ELF-1 (cell line): ENCODE measurements around the gene DLGAP1.

Source experiments
- DNase-seq: peaks from one replicate; pipeline ENCODE4 v3.0.0-alpha.2; 2016; ENCODE audit warnings: low read depth, low spot score

Gene DLGAP1

DNA sequence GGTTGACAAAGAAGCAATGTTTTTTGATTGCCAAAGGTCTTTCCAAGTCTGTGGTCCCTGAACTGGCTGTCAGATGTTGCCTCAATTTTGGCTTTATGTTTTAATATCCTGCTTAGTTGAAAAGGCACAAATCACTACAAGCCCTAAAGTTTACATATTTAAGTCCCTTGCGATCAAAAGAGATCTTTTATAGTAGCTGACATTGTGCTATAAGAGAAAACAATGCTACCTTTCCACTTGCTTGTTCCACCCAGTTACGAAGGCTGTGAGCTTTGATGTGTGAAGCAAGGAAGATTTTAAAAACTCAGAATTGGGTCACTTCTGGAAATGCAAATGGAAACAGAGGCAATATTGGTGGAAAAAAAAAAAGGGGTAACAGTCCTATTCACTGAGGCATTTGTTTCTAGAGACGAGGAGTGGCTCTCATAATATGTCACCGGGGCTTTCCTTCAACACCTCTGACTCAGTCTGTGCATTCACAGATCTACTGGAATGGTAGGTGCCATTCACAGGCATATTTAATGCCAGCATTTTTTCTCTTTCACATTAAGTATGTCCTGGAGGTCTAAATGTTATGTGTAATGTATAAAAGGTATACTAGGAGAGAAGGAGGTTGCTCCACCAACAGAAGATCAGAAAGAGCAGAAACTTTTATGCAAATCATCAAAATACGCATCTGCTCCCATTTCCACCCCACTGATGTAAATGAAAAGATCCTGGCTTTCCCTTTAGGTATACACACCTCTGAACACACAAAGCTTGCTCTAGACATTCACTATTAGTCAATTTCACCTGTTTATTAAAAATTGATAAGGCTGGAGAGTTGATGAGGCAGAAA is 913.3 kb downstream of the DLGAP1 start:
- DNase-seq, result no peak

DNA sequence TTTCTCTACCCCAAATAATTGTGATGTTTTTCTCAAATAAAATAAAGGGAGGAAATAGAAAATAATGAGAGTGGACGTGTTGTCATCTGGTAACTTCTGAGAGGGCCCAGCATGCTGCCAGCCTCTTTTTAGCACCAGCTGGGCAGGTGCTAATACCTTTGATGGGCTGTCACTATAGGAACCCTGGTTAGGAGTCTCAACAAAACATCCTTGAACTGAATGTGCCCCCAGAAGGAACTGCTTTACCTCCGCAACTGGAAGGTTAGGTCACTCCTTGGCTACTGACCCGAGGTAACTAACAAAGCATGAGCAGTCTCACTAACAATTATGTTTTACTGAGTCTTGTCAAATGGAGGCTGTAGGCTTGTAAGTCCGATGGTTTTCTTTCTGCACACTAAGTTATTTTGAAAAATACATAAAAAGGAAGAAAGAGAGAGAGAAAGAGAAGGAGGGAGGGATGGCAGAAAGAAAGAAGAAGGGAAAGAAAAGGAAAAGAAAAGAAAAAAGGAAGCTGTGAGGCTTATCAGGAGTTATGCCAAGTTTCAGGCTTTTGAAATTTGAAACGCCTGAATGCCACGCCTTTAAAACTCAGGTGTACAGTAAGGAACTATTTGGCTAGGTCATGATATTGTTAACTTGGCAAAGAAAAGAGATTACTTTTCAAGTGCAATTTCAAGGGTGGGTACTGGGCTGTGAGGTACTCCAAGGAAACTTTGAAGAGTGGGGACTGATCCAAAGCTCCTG is 914.1 kb downstream of the DLGAP1 start:
- no peak for DNase-seq

DNA sequence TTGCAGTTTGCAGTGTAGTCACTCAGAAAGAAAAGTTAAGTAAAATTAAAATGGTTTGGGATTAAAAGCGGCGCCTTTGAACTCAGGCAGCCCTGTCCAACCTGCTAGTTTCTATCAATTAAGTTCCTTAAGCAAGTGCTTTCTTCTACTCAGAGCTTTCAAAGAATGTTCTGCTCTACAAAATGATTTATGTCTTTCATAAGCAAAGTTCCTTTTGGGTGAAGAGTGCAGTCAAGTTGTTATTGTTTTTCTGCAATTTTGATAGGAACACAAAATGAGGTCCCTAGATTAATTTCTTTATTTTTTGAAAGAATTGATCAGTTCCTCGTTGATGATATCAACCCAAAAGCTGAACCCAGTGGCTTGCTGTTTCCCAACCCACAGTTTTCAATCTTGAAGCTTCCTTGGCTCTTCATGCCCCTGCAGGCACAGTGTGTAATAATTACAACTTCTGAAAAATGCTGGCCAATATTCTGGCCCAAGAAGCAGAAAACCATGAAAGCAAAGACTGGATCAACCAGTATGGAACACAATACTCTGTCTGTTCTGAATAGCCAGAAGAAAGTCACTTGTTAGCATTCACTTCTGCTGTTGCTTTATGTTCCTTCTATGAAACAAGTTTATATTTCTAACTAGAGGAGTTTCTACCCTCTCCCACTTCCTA is 916.0 kb downstream of the DLGAP1 start:
- no peak for DNase-seq

DNA sequence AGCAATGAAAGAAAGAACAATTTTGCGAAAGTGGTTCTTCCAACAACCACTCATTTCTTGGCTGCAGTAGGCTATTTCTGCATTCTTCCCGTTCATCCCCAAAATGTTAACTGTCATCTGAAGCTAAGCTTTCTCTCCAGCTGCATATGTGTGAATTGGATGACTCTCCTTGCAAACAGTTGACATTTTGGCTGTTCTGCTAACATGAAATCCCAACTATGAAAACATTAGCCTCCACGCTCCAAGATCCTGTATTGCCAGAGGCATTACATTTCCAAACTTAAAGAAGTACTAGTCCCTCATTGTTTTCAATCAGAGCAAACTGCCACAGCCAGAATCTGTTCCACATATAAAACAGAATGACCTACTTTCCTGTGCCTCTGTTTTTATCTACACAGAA is 916.7 kb downstream of the DLGAP1 start:
- no peak for DNase-seq

DNA sequence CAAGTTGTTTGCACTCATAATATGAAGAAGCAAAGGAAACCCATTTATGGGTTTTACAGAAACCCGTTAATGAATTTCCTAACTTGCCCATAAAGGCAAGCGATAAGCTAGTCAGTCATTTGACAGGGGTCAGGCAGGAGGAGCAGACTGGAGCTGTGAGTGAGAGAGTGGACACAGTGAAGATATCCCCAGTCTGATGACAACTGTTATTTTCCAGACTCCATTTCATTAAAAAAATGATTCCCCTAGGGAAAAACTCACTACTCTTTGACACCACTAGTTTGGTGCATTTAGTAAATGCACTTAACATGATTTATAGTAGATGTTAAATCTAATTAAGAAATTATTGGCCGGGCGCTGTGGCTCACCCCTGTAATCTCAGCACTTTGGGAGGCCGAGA is 924.3 kb downstream of the DLGAP1 start:
- no peak for DNase-seq

DNA sequence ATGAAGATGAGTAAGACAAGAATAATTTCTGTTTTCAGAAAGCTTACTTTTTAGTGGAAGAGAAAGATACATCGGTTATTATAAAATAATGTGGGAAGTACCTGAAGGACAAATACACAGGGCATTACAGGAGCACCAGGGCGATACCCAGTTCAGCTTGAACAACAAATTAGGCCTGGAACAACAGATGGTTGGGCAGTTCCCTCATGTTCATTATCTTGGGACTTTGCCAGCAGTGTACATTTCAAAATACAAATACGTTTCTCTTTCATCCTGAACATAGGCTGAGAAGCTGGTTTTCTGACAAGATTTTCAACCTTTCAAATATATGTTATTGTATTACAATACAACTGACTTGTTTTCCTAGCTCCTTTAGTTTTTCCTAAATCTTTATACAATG is 925.5 kb downstream of the DLGAP1 start:
- DNase-seq, result no peak

DNA sequence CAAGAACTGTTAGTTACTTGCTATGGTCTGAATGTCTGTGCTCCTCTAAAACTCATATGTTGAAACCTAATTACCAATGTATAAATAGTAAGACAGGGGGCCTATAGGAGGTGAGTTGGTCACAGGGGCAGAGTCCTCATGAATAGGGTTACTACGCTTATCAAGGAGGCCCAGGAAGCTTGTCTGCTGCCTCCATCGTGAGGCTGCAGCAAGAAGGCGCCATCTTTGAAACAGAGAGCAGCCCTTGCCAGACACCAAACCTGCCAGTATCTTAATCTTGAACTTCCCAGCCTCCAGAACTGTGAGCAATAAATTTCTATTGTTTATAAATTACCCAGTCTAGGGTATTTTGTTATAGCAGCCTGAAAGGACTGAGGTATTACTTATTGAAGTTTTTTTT is 926.0 kb downstream of the DLGAP1 start:
- DNase-seq, result no peak

DNA sequence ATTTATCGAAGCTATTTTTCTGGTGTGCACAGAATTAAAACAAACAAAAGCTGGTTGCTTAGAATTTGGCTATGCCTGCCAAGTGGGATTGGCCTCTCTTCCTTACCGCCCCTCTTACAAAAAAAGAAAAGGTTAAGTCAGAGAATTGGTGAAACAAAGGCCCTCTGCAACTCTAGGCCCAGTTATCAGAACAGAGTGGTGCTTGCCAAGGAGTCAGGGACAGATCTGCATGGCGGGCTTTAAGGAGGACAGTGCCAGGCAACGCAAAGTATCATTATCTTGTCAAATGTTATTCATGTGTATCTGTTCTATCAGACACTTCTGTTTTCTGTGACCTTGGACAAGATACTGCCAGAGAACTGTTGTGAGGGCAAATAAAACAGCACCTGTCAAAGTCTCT is 926.9 kb downstream of the DLGAP1 start:
- no peak for DNase-seq

DNA sequence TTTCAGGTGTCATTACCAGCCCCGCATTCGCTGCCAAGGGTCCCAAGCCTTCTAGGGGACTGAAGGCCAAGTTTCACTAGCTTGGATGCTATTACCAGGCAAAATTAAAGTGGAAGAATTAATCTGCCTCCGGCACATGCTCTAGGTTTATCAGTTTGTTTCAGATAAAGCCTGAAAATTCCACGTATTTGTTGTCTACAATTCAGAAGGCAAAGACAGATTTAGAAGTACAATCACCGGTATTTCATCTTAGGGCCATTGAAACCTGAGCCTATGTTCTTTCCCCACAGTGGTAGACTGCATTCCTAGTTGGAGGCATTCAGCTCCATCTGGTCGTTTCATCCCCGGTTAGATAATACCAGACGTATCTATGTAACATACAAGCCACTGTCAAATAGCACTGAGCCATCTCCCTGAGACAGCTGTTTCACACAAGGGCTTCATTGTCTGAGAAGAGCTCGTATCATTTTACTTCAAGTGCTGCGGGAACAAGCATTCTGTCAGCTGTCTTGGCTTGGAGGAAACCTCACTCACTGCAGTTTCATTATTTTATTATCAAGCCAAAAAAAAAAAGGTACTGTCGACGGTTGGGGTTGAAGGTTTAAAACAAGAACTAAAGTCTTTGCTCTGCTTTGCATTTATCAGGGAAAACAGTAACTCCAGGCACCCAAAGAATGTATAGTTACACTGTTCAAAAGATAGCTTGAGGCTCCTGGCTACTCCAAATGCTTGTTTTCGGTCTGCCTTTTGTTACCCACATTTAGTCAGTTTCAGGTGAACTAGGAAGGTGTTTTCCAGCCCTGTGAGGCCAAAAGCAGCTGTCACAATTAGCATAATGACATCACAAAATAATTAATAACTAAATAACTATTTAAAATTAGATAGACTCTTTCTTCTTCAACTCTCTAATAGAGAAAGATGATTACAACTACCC is 928.4 kb downstream of the DLGAP1 start:
- DNase-seq, result peak; percentile 55

DNA sequence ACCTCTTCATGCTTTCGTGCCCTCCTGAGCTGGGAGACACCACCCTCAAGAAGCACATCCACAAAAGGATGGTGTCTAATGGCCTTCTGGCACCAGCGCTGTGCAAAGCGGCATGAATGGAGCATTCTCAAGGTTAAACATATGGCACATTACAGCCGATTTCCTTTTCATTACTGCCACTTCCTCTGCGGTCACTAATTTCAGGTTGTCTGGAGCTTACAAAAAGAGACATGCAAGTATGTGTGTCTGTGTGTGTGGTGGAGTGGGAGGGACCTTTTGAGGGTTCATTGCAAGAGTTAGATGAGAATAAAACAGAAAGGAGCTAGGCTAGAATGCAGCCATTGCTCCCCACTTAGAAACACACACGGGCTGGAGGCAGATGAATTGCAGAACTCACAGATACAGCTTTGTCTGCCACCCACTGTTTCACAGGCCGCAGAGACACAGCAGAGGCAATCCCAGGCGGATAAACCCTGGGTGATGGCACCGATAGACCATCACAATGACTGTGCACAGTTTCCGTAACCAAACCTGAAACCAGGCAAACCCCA is 929.2 kb downstream of the DLGAP1 start:
- DNase-seq, result peak; percentile 14

DNA sequence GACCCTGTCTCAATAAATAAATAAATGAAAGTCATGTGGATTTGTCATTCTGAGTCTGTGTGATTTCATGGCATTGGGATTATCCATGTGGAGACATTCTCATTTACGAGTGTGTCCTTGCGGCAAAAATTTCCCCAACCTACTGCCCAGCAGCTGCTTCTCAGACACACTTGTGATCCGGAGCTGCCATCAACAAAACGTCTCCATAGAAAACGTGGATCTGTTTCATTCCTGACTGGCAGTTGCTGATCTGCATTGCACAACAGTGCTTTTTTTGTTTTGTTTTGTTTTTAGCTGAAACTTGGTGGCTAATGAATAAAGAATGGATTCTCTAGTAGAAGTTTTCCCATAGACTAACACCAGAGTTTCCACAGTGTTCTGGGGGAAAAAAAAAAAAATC is 930.4 kb downstream of the DLGAP1 start:
- DNase-seq, result no peak

DNA sequence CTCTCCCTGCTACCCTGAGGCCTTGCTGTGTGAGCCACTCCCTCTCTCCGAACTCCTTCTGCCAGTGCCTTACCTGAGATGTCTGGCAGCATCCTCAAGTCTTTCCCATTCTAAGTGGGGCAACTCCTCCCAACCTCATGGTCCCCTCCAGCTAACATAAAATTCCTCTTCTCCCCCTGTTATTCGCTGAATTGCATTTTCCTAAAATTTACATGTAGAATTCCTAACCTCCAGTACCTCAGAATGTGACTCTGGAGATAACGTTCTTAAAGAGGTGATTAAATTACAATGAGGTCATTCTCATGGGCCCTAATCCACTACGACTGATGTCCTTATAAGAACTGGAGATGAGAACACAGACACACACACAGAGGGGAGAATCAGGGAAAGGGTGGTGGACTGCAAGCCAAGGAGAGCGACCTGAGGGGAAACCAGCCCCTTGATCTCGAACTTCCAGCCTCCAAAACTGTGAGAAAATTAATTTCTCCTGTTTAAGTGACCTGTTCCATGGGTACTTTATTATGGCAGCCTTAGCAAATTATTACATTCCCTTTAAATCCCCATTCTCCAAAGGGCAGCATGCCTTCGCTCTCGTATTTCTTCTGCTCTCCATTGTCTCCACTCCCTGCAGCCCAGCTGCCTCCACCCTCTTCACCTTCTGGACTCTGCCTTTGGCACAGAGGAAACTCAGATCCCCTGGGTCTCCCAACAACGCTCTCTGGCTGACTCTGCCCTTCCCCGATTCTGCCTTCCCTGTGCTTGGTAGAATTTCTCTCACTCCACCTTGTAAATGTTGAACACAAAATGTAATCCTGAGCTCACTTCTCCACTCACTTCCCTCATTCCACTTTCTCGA is 934.6 kb downstream of the DLGAP1 start:
- peak; percentile 23 for DNase-seq

DNA sequence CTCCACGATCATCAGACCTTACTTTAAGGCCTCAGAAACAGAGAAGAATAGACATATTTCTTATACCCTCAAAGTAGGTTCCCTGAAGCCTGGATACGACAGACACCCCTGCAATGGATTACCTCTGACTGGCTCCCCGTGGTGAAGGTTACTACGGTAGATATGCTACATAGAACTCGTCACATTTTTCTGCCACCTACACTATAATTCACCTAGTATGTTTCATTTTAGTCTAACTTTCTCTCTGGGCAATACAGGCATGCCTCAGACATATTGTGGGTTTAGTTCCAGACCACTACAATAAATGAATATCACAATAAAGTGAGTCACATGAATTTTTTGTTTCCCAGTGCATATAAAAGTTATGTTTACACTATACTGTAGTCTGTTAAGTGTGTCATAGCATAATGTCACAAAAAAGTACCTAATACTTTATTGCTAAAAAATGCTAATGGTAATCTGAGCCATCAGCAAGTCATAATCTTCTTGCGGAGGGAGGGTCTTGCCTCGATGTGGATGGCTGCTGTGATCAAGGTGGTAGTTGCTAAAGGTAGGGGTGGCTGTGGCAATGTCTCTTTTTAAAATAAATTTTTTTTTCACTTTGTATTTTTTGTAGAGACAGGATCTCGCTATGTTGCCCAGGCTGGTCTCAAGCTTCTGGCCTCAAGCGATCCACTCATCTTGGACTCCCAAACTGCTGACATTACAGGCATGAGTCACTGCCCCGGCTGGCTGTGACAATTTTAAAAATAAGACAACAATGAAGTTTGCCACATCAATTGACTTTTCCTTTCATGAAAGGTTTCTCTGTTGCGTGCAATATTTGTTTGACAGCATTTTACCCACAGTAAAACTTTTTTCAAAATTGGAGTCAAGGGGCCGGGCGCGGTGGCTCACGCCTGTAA is 940.5 kb downstream of the DLGAP1 start:
- DNase-seq, result no peak

DNA sequence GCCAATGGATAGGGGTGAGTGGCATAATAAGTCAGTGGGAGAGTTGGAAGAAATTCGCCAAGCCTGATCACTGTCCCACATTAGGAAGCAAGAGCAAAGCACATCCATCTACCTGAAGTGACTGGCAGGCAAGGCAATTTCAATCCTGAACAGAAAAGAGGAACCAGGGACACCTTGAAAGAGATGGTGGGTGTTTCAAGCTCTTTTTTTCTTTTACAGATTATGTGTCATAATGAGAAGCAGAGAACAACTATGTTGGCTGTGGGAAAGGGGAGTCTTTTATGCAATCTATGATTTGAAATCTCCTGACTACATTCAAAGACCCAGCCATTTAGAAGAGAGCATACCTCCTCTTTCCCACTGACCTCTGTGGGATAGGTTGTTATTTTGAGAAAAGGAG is 941.6 kb downstream of the DLGAP1 start:
- DNase-seq, result no peak

DNA sequence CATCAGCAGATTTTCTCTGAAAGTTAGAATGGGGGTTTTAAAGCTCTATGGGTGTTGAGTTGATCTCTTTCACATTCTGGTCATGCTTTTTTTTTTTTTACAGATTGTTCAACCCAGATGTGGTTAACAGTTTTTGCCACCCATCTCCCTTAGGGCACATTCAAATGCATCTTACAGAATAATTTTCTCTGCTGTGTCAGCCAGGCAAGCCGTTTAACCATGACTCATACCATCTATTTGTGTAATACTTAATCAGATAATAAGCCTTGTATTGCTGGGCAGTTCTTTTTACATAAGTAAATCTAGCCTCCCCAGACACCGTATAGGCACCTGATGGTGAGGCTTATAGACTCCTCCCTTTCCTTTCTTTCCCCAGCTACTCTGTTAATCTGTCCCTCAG is 943.1 kb downstream of the DLGAP1 start:
- no peak for DNase-seq

DNA sequence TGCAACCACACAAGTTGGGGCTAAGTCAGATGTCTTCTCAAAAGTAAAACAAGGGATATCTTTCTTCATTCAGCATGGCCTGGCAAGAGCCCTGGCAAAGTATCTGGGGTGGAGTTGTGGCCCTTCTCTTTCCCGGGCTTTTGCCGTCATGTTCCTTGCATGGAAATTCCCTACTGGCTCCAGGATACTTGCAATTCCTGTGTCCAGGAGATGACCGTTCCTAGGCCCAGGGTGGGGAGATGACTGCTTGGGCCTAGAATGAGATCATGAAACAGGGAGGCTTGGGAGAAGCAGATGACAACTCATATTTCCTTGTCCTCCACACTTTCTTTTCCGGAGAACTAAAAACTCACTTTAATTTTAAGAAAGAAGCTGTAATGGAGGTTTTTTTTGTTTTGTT is 944.2 kb downstream of the DLGAP1 start:
- no peak for DNase-seq

DNA sequence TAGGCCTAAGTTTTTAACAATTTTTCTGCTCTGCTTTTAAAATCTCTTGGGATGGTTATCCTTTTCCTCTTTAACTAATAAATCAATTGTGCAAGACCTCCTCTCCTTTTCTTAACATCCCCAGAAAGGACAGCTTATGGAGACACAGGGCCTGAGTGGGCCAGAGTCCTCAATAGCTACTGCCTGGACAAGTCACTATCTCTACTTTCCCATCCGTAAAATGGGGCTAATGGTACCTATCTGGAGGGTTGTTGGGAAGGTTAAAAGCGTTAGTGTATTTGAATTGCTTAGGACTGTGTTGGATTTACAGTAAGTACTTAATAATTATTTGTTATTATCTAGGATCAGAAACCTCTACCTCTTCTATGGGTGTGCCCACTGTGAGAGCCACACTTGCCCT is 945.1 kb downstream of the DLGAP1 start:
- DNase-seq, result no peak

DNA sequence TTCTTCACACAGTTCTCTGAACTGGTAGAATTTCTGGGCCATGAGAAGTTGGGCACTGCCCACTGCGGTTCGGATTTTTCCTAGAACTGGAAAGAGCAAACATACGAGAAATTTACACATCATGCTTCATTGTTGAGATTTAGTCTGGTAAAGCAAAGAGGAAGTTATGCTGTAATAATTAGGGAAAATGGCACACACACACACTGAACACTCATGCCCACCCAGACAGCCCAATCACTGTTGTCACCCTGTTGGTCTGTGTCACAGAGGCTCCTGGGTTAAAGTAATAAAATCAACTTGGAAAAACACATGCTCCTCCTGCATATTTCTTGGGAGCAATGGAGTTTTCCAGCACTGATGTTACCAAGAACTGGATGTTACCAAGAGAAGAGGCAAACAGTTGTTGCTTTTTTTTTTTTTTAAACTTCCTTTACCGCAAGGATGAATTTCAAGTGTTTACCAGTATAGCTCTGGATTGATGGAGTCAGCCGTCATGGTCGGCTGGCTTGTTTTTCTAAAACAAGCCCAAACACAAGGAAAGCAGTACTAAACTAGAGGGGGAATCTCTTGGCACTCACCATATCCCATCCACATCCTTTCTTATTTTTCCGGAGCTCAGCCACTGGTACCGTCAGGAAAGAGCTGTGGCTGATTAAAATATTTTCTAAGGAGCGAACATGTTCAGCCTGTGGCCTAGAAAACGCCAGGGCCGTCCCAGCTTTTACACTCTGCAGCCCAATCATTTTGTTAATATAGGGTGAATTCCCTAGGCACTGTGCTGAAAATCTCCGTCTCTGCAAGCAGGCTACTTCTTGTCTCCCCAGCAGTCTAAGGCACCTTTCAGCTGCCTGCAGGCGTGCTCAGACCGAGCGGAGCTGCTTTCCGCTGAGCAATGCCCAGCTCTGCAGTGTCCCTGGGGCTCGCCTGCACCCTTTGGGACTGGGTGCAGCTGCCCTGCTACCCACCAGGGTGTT is 946.2 kb downstream of the DLGAP1 start:
- DNase-seq, result peak; percentile 22
